GM10266 (cell line): ENCODE results near the gene RAB23.

Experiments
- DNase-seq: peaks from one replicate; pipeline ENCODE4 v3.0.0; 2012; ENCODE audit errors: extremely low spot score
- TF ChIP-seq, protein P1 (sequence below): IDR thresholded peaks from 2 replicates; pipeline ENCODE4 v1.5.1; 2012; ENCODE audit warnings: mild to moderate bottlenecking, low read depth; ENCODE audit not compliant: control insufficient read depth, insufficient read depth; ENCODE audit errors: missing control alignments

Gene RAB23

DNA sequence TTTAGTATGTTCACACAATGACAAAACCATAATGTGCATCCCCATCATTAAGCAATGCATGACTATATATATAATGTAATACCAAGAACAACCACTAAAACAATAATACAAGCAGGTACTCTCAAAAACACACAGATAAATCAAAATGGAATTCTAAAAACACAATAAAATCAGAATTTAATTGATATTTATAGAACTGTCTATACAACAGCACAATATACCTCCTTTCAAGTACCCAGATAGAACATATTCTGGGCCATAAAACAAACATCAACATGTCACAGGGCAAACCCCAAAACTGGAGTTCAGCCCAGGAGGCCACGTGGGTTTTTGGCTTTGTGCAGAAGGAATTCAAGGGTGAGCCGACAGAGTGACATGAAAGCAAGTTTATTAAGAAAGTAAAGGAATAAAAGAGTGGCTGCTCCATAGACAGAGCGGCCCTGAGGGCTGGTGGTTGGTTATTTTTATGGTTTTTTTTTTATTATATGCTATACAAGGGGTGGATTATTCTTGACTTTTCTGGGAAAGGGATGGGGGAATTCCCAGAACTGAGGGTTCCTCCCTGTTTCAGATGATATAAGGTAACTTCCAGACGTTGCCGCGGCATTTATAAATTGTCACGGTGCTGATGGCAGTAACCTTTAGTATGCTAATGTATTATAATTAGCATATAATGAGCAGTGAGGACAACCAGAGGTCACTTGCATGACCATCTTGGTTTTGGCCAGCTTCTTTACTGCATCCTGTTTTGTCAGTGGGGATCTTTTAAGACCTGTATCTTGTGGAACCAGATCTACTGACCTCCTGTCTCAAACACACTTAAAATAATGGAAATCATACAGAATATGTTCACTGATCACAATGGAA is 5.6 kb downstream of the RAB23 start:
- DNase-seq: no peak
- TF ChIP-seq, protein P1, sequence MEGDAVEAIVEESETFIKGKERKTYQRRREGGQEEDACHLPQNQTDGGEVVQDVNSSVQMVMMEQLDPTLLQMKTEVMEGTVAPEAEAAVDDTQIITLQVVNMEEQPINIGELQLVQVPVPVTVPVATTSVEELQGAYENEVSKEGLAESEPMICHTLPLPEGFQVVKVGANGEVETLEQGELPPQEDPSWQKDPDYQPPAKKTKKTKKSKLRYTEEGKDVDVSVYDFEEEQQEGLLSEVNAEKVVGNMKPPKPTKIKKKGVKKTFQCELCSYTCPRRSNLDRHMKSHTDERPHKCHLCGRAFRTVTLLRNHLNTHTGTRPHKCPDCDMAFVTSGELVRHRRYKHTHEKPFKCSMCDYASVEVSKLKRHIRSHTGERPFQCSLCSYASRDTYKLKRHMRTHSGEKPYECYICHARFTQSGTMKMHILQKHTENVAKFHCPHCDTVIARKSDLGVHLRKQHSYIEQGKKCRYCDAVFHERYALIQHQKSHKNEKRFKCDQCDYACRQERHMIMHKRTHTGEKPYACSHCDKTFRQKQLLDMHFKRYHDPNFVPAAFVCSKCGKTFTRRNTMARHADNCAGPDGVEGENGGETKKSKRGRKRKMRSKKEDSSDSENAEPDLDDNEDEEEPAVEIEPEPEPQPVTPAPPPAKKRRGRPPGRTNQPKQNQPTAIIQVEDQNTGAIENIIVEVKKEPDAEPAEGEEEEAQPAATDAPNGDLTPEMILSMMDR: no peak

GRCh38 chr6:57215260-57215659 is 6.8 kb downstream of the RAB23 start:
- DNase-seq: no peak
- TF ChIP-seq, protein P1: no peak

DNA sequence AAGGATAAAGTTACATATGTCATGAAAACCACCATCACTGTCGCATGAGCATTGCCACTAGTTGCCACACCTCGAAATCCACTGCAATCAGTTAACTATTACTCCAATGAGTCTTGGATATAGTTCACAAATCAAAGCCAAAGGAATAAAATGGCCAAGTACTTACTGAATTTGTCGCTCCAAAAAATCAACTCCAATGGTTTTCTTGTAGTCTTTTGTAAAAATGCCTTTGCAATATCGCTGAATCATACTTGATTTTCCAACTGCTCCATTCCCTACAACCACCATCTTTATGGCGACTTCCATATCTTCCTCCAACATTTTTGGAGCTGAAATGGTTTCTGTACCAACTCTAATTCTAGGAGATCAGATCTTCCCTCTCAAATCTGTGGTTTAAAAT is 12.0 kb downstream of the RAB23 start:
- no peak for DNase-seq
- TF ChIP-seq, protein P1: no peak

GRCh38 chr6:57209030-57209429 is 13.1 kb downstream of the RAB23 start:
- DNase-seq: no peak
- TF ChIP-seq, protein P1: no peak

DNA sequence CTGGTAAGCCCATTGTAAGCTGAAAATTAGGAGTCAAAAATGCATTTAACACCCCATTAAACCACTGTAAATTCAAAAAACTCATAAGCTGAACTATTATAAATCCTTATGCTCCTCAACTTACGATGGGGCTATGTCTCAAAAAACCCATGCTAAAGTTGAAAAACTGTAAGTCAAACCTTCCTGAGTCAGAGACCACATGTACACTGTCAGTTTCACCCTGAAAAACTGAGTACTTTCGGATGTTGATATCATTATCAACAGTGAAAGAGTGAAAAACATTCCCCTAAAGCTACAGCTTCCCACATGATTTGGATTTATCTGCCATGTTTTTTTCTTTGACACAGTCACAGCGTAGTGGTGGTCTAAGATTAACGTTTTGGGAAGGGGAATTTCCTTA is 14.2 kb downstream of the RAB23 start:
- TF ChIP-seq, protein P1: no peak
- DNase-seq: no peak

GRCh38 chr6:57207141-57207540 is 15.0 kb downstream of the RAB23 start:
- TF ChIP-seq, protein P1: no peak
- DNase-seq: no peak
